Measurements from ENCODE around the gene RBPJL.

Gene RBPJL, protein sequence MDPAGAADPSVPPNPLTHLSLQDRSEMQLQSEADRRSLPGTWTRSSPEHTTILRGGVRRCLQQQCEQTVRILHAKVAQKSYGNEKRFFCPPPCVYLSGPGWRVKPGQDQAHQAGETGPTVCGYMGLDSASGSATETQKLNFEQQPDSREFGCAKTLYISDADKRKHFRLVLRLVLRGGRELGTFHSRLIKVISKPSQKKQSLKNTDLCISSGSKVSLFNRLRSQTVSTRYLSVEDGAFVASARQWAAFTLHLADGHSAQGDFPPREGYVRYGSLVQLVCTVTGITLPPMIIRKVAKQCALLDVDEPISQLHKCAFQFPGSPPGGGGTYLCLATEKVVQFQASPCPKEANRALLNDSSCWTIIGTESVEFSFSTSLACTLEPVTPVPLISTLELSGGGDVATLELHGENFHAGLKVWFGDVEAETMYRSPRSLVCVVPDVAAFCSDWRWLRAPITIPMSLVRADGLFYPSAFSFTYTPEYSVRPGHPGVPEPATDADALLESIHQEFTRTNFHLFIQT

DNA sequence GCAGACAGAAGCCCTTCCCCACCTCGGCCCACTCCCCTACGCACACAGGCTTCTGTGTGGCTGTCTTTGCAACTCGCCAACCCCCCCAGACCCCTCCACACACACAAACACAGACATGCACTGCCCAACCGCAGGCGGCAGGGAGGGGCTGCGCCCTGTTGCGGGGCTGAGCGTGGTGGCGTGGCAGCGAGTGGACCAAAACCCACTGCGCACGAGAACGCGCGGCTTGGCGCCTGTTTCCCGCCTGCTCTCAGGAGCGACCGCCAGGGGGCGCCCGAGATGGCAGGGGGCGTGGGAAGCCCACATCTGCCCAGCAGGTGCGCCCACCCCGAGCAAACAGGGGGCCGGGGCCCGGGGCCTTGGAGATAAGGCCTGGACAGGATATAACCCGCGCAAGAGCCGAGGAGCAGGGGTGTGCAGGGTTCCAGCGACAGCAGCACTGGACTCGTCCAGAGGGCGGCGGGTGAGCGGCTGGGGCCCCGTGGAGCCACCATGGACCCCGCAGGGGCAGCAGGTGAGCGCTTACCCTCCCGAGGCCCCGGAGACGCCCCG lies at the start of gene RBPJL:
TSS of gene RBPJL (plus strand) at position 410 of the 552 bp plus-strand sequence. CDS start at position 493, 83 bp downstream.
- no peak for DNase-seq

DNA sequence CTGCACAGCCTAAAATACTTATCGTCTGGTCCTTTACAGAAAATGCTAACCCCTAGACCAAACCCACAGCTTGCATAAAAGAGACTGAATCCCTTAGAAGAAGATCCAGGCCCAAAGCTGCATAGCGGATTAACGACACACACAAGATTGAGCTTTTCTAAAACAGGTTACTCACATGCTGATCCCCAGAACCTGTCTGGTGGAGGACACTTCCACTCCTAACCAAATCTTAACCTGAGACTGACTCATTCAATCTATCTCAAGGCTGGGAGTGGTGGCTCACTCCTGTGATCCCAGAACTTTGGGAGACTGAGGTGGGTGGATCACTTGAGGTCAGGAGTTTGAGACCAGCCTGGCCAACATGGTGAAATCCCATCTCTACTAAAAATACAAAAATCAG lies 49.5 kb upstream of the RBPJL start:
- DNase-seq = no peak

DNA sequence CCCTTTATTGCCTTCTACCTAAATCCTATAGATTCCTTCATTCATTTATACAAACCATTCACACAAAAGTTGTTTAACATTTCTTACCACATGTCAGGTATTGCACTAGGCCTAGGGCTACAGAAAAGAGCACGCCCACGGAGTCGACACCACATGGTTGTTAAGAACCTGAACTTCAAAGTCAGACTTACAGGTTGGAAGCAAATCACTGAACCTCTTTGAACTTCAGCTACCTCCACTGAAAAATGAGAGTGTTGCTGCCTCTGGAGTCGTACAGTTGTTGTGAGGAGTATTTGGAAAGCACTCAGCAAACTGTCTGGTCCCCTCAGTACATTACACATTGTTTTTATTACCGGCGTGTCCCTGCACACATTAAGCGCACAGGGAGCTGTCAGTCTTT lies 48.9 kb upstream of the RBPJL start:
- DNase-seq = no peak

DNA sequence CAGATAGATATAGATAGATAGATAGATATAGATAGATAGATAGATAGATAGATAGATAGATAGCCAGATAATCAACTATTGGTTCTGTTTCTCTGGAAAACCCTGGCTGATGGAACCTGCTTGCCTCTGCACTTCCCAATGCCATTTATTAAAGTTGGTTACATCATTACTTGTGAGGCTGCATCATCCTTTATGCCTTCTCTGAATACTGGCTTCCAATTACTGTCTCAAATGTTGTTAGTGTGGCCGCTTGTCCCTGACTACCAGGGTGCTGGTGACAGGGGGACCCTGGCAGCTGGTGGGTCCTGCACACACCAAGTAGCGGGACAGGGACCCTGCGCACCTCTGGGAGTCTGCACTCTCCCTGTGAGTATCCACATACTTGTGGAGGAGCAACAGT lies 48.4 kb upstream of the RBPJL start:
- no peak for DNase-seq

DNA sequence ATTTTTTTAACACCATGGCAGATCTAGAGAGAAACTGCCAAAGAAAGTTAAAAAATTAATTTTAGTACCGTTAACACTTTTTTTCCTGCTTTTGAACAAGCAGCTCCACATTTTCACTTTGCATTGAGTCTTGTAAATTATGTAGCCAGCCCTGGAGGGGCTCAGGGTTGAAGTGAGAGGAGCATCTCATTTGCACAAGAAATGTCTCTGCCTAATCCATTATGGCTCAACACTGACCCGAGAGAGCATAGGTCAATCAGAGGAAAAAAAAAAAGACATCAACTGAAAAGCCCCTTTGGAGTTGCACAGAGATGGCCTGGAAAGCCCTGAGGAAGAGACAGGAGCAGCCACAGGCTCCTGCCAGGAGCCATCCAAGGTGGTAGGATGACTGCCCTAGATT lies 48.0 kb upstream of the RBPJL start:
- no peak for DNase-seq

DNA sequence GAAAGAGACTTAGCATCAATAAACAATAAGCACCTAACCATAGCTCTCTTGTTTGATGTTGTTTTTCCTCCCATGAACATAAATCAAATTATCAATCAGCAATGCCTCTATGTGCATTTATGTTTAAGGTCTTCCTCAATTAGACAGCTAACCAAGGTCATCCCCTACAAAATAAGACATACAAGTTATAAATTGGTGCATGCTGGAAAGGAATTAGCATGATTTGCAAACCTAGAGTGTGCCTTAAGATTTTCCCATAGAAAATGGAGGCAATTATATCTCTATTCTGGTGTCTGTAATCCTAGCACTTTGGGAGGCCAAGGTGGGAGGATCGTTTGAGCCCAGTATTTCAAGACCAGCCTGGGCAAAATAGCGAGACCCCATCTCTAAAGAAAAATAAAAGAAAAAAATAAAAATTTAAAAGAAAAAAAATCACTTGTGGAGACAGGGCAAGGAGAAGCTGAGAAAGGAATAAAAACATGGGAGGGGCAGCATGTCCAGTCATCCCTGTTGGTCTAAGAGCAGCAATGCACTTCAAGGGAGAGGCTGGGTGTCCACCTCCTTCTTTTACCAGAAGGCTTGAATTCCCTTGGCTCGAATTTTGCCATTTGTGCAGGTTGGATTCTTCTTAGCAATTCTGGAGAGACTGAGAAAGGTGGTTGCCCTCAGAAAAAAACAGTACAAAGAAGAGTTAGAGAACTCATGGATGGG lies 42.9 kb upstream of the RBPJL start:
- DNase-seq = no peak

DNA sequence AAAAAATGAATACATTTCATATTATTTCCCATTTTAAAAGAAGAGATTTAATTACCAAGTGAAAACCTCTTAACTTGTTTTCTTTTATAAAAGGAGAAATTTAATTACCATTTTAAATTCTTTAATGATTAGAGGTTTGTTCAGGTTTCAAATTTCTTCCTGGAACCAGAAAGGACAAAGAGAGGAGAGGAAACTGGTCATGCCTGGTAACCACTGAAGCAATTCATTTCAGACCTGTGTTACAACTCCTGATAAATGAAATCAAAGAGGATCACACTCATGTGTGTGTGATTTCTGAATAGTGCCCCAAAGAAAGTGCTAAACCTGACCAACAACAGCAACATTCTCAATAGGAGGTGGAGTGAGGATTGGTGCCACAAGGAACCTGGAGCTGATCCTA lies 39.7 kb upstream of the RBPJL start:
- DNase-seq = no peak

DNA sequence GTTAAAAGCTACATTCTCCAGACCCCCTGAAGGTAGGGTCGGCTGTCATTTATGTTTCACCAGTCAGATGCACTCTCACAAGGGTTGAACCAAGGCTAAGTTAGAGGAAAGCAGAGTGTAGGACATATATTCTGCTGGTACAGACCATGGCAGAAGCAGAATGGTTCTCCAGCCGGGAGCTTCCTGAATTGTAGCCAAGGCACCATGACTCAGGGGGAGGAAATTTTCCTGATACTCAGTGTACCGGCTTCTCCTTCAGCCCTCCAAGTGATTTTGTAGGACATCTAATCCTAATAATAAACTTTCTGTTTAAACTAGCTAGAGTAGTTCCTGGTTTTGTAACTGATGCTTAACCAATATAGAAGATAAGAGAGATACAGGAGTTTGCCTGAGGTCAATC lies 38.1 kb upstream of the RBPJL start:
- no peak for DNase-seq

DNA sequence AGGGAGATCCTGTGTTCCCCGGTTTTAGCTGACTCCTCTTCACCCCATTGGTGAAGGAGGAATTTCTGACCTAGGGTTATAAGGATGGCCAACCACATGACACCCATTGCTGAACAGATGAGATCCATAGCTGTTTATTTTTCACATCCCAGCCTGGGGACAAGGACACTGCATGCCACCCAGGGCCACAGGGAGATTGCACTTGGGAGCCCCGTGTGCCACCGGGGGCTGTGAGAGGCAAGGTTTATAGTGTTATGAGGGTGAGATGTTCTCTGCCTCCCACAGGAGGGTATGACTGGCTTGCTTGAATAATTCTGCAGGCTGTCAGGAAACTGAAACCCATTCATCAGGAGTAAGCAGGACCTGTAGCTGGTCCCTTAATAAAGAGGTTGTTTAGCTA lies 37.6 kb upstream of the RBPJL start:
- DNase-seq = no peak

DNA sequence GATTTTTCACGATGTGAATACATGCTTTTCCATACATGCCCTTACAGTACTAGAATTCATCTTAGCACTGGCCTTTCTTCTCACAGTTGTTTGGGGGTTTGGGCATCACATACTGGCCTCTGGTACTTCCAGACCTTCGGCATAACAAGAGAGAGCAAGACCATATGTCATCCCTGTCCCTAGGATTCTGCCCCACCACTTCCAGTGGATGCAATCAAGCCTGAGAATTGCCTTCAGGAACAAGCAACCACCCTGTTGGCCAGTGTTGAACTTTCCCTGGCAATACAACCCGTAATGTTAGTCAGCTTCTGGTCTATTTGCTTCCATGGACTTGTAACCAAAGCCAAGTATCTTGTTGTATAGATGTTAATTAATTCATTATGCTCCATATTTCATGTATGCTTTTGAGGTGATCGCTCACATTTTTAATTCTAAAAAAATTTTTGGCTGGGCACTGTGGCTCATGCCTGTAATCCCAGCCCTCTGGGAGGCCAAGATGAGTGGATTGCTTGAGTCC lies 36.8 kb upstream of the RBPJL start:
- no peak for DNase-seq

DNA sequence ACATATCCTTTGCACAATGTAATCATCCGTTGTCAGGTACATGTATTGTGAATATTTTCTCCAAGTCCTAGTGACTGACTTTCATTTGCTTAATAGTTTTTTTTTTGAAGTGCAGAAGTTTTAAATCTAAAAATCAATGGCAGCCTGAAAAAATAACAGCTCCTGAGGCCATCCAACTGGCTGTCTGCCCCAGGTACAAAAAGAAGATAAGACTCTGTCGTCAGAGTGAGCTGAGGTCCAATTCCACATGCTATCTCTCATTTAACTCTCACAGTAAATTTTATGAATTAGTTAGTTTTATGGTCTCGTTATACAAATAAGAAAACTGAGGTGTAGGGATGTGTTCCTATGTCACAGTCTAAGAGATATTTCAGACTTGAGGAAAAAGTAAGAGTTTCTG lies 31.3 kb upstream of the RBPJL start:
- DNase-seq = no peak

DNA sequence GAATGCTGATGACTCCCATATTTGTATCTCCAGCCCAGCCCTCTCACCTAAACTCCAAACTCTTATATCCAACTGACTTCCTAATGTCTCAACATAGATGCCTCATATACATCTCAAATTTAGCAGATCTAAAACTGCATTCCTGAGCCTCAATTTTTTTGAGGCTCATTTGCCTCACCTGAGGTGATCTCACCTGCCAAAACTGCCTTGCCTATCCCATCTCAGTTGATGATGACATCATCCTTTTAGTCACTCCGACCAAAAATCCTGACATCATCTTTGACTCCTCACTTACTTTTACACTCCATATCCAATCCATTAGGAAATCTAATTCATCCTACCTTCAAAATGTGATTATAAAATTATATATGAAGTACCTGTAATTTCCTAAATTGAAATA lies 26.6 kb upstream of the RBPJL start:
- no peak for DNase-seq

DNA sequence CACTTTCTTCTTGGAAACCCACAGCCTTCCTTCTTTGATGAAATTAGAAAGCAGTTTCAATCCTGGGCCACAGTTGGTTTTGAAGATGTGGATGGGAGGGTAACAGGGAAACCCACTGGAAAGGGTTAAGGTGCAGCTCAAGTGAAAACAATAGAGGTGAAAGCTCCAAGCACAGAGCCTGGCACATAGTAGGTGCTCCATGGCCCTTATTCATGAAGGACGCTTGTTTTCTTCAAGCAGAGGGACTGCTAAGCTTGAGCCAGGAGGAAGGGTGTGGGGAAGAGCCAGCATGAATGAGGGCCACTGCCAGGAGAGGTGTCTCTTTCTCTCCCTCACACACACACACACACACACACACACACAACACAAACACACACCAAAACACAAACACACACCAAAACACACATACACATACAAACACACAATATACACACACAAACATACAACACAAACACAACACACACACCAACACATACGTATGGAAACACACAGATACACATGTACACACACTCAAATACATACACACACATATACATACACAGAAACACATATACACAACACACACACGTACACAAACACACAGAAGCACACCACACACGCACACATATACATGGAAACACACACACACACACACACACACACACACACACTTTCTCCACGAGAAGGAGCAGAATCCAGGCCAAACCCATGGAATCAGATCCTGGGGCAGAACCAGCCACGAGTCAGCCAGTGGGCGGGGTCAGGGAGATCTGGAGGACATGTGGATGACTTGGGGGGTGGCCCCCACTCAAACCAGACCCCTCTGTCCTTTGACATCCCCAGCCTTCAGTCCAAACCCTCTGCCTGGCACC lies 23.7 kb upstream of the RBPJL start:
- no peak for DNase-seq

DNA sequence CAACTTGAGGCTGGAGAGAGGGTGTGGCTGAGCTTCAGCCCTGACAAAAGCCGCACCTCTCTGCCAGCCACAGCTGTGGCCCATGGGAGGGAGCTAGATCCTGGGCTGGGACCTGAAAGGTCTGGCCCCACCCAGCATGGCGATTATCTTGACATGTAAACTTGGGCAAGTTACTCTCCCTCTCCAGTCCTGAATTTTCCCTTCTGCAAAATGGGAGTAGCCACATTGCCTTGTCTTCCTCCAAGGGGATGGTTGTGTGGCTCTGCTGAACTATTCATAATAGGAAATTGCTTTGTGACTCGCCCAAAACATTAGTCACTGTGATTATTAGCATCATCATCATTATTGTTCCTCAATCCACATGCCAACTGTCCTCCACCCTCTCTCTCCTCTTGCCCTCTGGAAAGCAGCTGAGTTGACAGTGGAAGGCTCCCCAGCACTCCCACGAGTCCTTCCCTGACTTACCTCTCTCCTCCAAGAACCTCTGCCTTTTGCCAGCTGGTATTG lies 23.0 kb upstream of the RBPJL start:
- no peak for DNase-seq

DNA sequence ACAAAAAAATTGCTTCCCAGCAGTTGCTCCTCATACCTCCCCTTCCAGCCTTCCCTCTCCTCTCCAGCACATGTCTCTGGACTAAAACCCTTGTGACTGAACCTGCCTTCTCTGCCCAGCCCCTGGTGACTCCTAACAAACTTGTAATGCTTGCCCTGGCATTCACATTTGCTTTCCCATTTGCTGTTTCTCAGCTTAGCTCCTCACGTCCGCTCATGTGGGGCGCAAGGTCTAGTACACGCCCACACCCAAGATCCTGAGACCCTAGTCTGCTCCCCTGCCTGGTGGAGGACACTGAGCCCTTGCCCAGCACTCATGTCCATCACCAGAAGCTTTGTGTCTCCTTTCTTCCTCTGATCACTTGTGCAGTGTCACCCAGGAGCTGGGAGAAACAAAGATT lies 18.3 kb upstream of the RBPJL start:
- DNase-seq = no peak

DNA sequence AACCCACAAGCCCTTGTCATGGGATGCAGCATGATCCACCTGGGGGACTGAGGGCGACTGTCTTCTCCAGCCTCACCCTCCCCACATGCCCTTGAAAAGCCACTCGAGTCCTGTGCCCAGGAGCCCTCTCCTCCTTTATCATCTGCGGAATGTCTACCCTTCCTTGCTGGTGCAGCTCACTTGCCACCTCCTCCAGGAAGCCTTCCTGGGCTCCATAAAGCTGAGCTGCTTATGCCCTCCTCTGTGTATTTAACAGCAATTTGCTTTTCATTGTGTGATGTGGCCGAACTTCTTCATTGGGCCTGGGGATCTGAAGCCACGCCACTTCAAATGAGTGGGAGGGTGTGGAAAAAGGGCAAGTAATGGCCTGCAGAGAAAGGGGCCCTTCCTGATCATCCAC lies 17.8 kb upstream of the RBPJL start:
- no peak for DNase-seq

DNA sequence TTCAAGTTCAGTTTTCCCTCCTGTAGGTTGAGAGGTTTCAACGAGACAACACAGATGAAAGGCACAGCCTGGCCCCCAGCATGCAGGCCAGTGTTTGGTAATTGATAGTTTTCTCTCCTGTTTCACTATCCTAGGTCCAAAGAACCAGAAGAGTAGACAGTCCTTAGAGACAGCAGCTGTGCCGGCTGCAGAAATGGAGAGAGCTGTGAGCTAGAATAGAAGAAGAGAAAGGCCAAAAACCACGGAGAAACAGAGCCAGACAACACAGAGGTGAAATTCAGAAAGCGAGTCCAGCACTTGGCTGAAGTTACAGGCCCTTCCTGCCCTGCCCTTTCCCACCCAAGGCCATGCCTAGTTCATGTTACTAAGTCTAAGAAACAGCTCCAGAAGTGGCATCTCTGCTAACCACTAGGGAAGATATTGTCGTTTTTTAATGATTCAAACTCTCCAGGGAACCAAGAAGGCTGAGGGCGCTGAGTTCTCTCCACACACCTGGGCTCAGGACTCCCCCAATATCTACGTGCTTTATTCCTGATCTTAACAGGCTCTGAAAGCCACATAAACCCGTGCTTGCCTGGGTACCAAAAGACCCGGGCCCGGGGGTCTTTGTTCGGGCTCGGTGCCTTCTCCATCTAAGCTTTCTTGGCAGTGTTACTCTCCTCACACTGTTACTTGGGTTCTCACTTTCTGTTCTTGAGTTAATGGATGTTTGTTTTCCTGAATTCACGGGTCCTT lies 16.5 kb upstream of the RBPJL start:
- DNase-seq = no peak

DNA sequence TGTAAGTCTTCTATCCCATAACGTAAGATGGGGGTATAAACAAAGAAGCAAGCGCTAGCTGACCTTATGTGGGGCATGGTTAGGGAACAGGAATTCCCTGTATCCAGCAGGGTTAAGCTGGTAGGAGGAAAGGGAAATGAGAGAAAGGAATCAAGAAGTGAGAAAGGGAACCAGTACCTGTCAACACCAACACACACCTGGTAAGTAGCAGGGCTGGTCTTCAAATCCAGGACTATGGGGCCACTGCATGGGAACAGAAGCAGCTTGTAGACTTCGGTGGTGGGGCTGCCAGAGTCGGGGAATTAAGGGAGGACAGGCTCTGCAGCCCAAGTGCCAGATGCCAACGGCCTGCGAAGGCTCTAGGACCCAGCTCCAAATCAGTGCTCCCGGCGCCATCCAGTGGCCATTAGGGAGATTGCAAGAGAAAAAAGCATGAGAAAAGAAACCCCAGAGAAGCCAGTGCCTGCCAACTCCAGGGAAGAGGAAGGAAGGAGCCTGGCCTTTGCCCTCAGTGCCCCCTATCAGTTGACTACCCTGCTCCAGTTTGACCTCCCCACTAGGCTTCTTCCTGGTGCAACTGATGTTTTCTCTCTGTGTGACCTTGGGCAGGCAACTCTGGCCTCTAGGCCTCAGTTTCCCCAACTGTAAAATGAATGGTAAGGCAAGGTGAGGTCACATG lies 15.8 kb upstream of the RBPJL start:
- DNase-seq = peak; percentile 84

DNA sequence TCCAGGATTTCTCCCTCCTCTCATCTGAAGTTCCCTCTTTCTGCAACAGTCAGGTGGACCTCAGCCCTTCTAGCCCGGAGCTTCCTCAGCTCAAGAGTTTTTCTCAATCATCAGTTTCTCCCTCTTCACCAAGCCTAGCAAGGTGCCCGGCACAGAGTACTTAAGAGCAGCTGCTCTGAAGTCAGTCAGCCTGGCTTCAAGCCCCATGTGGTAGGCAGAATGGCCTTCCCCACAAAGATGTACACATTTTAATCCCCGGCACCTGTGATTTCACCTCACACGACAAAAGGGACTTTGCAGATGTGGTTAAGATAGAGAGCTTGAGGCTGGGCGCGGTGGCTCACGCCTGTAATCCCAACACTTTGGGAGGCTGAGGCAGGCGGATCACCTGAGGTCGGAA lies 15.1 kb upstream of the RBPJL start:
- DNase-seq = no peak

DNA sequence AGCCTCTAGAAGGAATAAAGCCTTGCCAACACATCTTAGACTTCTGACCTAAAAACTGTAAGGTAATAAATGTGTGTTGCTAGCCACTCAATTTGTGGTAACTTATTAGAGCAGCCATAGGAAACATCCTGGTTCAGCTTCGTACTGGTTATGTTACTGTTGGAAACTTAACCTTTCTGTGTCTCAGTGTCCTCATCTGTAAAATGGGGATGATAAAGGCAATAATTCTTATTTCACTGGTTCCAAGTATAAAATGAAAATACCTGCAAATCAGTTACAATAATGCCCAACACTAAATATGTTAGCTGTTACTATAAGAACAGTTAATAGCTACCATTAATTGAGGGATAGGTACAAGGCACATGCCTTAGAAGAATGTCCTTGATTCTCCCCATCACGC lies 14.3 kb upstream of the RBPJL start:
- DNase-seq = no peak
